ENCODE data around the gene CELF5.

The CELF5 gene

GRCh38 chr19:3292958-3293529 is 68.6 kb downstream of the CELF5 start:
- TF ChIP-seq, protein P1, sequence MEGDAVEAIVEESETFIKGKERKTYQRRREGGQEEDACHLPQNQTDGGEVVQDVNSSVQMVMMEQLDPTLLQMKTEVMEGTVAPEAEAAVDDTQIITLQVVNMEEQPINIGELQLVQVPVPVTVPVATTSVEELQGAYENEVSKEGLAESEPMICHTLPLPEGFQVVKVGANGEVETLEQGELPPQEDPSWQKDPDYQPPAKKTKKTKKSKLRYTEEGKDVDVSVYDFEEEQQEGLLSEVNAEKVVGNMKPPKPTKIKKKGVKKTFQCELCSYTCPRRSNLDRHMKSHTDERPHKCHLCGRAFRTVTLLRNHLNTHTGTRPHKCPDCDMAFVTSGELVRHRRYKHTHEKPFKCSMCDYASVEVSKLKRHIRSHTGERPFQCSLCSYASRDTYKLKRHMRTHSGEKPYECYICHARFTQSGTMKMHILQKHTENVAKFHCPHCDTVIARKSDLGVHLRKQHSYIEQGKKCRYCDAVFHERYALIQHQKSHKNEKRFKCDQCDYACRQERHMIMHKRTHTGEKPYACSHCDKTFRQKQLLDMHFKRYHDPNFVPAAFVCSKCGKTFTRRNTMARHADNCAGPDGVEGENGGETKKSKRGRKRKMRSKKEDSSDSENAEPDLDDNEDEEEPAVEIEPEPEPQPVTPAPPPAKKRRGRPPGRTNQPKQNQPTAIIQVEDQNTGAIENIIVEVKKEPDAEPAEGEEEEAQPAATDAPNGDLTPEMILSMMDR (IDR thresholded peaks at IDR 0.05; ENCODE audit: insufficient read depth, low read length, missing control alignments), result no peak
- POLR2A ChIA-PET, result no interaction called here
- no peak for DNase-seq (ENCODE audit: low read depth, low spot score)
- H3K4me3 ChIP-seq (ENCODE audit: low read depth, low read length), result no peak overlapping the region
- CTCF ChIA-PET, result interaction anchor here (9.3 kb wide), 1 partner anchor 11 kb away, joined by 63 read pairs; no protein-coding TSS in a partner anchor

GRCh38 chr19:3293560-3293959 is 69.1 kb downstream of the CELF5 start:
- ChIA-PET POLR2A (no interaction called here), CTCF (interaction anchor here (9.3 kb wide), 1 partner anchor 11 kb away, joined by 63 read pairs; no protein-coding TSS in a partner anchor)
- TF ChIP-seq, protein P1 (IDR thresholded peaks at IDR 0.05; ENCODE audit: insufficient read depth, low read length, missing control alignments), result no peak
- no peak for DNase-seq (ENCODE audit: low read depth, low spot score)
- H3K4me3 ChIP-seq (ENCODE audit: low read depth, low read length), result no peak overlapping the region

GRCh38 chr19:3294080-3294850 is 69.8 kb downstream of the CELF5 start:
- DNase-seq (ENCODE audit: low read depth, low spot score), result no peak
- CTCF ChIA-PET, result interaction anchor here (1.9 to 9.3 kb wide), 2 partner anchors 10 to 179 kb away, joined by 4 to 63 read pairs; no protein-coding TSS in a partner anchor
- no peak overlapping the region for H3K4me3 ChIP-seq (ENCODE audit: low read depth, low read length)
- TF ChIP-seq, protein P1 (IDR thresholded peaks at IDR 0.05; ENCODE audit: insufficient read depth, low read length, missing control alignments), result no peak
- POLR2A ChIA-PET, result no interaction called here

GRCh38 chr19:3295581-3295980 is 71.1 kb downstream of the CELF5 start:
- no peak for DNase-seq (ENCODE audit: low read depth, low spot score)
- CTCF ChIA-PET, result interaction anchor here (1.9 to 9.3 kb wide), 2 partner anchors 9 to 177 kb away, joined by 4 to 63 read pairs; no protein-coding TSS in a partner anchor
- POLR2A ChIA-PET, result no interaction called here
- TF ChIP-seq, protein P1 (IDR thresholded peaks at IDR 0.05; ENCODE audit: insufficient read depth, low read length, missing control alignments), result no peak
- H3K4me3 ChIP-seq (ENCODE audit: low read depth, low read length), result no peak overlapping the region

- H3K4me3 ChIP-seq (ENCODE audit: low read depth, low read length), result no peak overlapping the region
- DNase-seq (ENCODE audit: low read depth, low spot score), result no peak
- TF ChIP-seq, protein P1 (IDR thresholded peaks at IDR 0.05; ENCODE audit: insufficient read depth, low read length, missing control alignments), result no peak
- POLR2A ChIA-PET, result no interaction called here
- CTCF ChIA-PET, result interaction anchor here (1.9 to 9.3 kb wide), 2 partner anchors 8 to 177 kb away, joined by 4 to 63 read pairs; no protein-coding TSS in a partner anchor
Measured at GRCh38 chr19:3296034-3296433, 71.6 kb downstream of the CELF5 start.

DNA sequence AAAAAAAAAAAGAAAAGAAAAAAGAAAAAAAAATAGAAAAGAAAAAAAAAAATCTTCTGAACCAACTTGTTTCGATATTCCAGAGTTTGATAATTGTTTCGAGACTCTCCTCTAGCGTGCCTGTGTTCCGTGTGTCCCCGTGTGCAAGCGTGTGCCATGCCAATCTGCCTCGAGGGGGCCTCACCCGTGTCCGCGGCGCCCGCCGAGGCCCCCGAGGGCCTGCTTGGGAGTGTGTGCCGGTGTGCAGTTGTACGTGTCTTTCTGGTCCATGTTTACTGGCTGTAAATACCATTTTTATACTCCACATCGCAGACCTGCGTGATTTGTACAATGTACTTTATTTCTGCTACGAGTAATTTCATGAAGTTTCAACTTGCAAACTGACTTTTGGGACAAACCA is 72.0 kb downstream of the CELF5 start:
- ChIA-PET CTCF (interaction anchor here (1.9 to 9.3 kb wide), 2 partner anchors 8 to 176 kb away, joined by 4 to 63 read pairs; no protein-coding TSS in a partner anchor), POLR2A (no interaction called here)
- no peak for DNase-seq (ENCODE audit: low read depth, low spot score)
- no peak overlapping the region for H3K4me3 ChIP-seq (ENCODE audit: low read depth, low read length)
- TF ChIP-seq, protein P1 (IDR thresholded peaks at IDR 0.05; ENCODE audit: insufficient read depth, low read length, missing control alignments), result no peak
